ENCODE measurements around the gene ARHGEF28.

Gene ARHGEF28

GRCh38 chr5:73808911-73809310, 182.9 kb downstream of the ARHGEF28 start:
- H3K9ac ChIP-seq (ENCODE audit: low read length) = no peak overlapping the region
- H3K4me3 ChIP-seq (ENCODE audit: low read length) = no peak overlapping the region
- no peaks in the 10 kb centered on the region for H3K27me3 ChIP-seq (ENCODE audit: control insufficient read depth, insufficient read depth, low read length)
- no peaks in the 10 kb centered on the region for H3K4me1 ChIP-seq (ENCODE audit: control insufficient read depth, insufficient read depth, low read length)
- no peaks in the 10 kb centered on the region for H3K9me3 ChIP-seq (ENCODE audit: control insufficient read depth, low read length)
- H3K36me3 ChIP-seq (ENCODE audit: control insufficient read depth, insufficient read depth, low read length) = no peaks in the 10 kb centered on the region

DNA sequence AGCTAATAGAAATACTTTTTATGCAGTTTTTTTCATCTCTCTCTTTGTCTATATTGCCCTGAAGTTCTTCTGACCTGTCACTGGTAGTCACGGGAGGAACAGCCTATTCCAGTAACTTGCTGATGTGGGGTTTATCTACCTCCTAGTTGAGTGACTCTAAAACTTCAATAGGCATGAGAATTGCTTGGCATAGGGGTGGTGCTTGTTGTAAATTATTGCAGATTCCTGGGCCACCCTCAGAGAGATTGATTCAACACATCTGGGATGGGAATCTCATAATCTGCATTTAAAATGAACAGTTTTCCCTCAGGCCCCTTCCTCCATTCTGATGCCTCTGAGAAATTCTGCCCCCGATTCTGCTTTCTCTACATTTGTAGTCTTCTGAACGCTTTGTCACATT, 184.4 kb downstream of the ARHGEF28 start:
- Histone ChIP-seq H3K4me1 (ENCODE audit: control insufficient read depth, insufficient read depth, low read length) (no peaks in the 10 kb centered on the region), H3K9ac (ENCODE audit: low read length) (no peak overlapping the region), H3K9me3 (ENCODE audit: control insufficient read depth, low read length) (no peaks in the 10 kb centered on the region), H3K4me3 (ENCODE audit: low read length) (no peak overlapping the region), H3K36me3 (ENCODE audit: control insufficient read depth, insufficient read depth, low read length) (no peaks in the 10 kb centered on the region), H3K27me3 (ENCODE audit: control insufficient read depth, insufficient read depth, low read length) (no peaks in the 10 kb centered on the region)

GRCh38 chr5:73812457-73812856, 186.5 kb downstream of the ARHGEF28 start:
- no peak overlapping the region for H3K9ac ChIP-seq (ENCODE audit: low read length)
- no peaks in the 10 kb centered on the region for H3K4me1 ChIP-seq (ENCODE audit: control insufficient read depth, insufficient read depth, low read length)
- H3K9me3 ChIP-seq (ENCODE audit: control insufficient read depth, low read length) = no peaks in the 10 kb centered on the region
- no peaks in the 10 kb centered on the region for H3K27me3 ChIP-seq (ENCODE audit: control insufficient read depth, insufficient read depth, low read length)
- H3K36me3 ChIP-seq (ENCODE audit: control insufficient read depth, insufficient read depth, low read length) = no peaks in the 10 kb centered on the region
- H3K4me3 ChIP-seq (ENCODE audit: low read length) = no peak overlapping the region

GRCh38 chr5:73812962-73813588, 187.1 kb downstream of the ARHGEF28 start:
- Histone ChIP-seq H3K9ac (ENCODE audit: low read length) (no peak overlapping the region), H3K4me3 (ENCODE audit: low read length) (no peak overlapping the region), H3K36me3 (ENCODE audit: control insufficient read depth, insufficient read depth, low read length) (no peaks in the 10 kb centered on the region), H3K4me1 (ENCODE audit: control insufficient read depth, insufficient read depth, low read length) (no peaks in the 10 kb centered on the region), H3K9me3 (ENCODE audit: control insufficient read depth, low read length) (no peaks in the 10 kb centered on the region), H3K27me3 (ENCODE audit: control insufficient read depth, insufficient read depth, low read length) (no peaks in the 10 kb centered on the region)

DNA sequence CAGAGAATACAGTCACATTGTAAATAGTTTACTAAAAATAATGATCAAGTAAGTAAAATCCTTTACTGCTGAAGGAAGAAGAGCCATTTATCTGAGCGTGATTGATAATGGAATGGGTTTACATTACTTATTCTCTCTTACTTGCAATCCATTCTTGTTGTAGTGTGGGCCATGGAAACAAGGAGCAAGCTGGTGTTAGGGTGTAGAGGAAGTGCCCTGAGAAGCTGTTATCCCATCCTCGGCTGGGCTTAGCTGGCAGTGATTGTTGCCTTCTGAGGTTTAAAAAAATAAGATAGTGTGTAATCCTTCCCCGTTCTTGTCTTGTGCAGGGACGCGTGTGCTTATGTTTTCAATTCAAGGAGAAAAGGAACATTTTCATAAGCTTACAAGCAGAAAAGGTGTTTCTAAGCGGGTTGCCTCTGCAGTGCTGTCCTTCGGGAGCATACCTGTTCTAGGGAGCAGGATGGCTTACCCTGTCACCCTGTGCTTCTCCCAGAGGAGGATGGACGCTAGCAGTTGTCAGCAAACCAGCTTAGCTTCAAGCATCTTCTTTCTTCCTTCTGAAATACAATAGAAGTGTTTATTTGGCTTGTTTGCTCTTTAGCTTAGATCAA, 188.3 kb downstream of the ARHGEF28 start:
- Histone ChIP-seq H3K9ac (ENCODE audit: low read length) (no peak overlapping the region), H3K36me3 (ENCODE audit: control insufficient read depth, insufficient read depth, low read length) (no peaks in the 10 kb centered on the region)

GRCh38 chr5:73815631-73816030, 189.6 kb downstream of the ARHGEF28 start:
- Histone ChIP-seq H3K9me3 (ENCODE audit: control insufficient read depth, low read length) (no peaks in the 10 kb centered on the region), H3K4me3 (ENCODE audit: low read length) (no peak overlapping the region), H3K27me3 (ENCODE audit: control insufficient read depth, insufficient read depth, low read length) (no peaks in the 10 kb centered on the region), H3K36me3 (ENCODE audit: control insufficient read depth, insufficient read depth, low read length) (no peaks in the 10 kb centered on the region), H3K9ac (ENCODE audit: low read length) (no peak overlapping the region), H3K4me1 (ENCODE audit: control insufficient read depth, insufficient read depth, low read length) (peaks cover 10% of the 10 kb centered on the region)

More for the DNA sequence above, 188.3 kb downstream of the ARHGEF28 start:
- H3K4me1 ChIP-seq (ENCODE audit: control insufficient read depth, insufficient read depth, low read length) = no peaks in the 10 kb centered on the region
- no peaks in the 10 kb centered on the region for H3K9me3 ChIP-seq (ENCODE audit: control insufficient read depth, low read length)
- no peak overlapping the region for H3K4me3 ChIP-seq (ENCODE audit: low read length)
- no peaks in the 10 kb centered on the region for H3K27me3 ChIP-seq (ENCODE audit: control insufficient read depth, insufficient read depth, low read length)

DNA sequence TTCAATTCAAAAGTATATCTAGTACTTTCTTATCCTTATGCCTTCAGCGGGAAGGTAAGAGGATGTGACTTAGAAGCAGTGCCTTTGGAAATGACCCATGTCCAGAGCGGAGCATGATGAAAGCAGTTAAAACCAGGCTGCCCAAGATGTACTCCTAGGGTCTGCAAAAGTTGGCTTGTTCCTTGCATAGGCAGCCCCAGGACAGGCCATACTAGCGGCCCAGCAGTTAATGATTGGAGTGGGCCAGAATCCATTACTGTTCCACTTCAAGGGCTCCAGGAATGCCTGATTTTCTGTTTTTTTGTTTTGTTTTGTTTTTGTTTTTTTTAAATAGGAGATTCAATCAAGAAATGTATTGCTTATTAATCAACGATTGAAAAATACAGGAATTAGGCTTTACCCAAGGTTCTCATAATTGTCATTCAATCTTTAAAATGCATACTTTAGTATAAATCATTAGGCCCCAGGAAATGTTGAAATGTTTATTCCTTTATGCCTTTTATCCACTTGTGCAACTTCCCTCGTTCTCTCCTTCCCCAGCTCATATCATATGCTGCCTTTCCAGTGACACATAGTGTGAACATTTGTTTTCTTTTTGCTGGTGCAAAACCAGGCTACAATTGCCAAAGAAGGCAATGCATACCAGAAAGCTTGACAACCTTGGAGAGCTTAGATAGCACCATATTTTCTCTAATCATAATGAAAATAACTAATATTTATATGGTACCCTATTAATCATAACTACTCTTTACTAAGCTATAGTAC, 190.8 kb downstream of the ARHGEF28 start:
- no peaks in the 10 kb centered on the region for H3K27me3 ChIP-seq (ENCODE audit: control insufficient read depth, insufficient read depth, low read length)
- H3K36me3 ChIP-seq (ENCODE audit: control insufficient read depth, insufficient read depth, low read length) = no peaks in the 10 kb centered on the region
- H3K4me3 ChIP-seq (ENCODE audit: low read length) = no peak overlapping the region
- peaks cover 14% of the 10 kb centered on the region for H3K4me1 ChIP-seq (ENCODE audit: control insufficient read depth, insufficient read depth, low read length)
- no peak overlapping the region for H3K9ac ChIP-seq (ENCODE audit: low read length)
- H3K9me3 ChIP-seq (ENCODE audit: control insufficient read depth, low read length) = no peaks in the 10 kb centered on the region

DNA sequence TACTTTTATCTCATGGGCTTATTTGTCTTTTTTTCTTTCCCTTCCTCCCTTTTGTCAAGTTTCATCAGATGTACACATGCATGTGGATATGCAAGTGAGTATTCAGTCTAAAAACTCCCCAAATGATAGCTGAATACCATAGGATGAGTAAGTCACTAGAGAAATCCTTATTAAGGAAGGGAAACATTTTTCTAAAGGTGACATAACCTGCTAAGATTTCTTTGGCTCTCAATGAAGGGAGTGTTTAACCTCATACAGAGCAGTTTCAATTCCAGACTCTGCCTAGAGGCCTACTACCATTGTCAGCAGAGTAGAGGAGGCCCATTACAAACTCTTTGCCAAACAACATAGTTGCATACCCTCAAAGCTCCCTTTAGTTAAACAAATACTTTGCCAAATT, 192.4 kb downstream of the ARHGEF28 start:
- Histone ChIP-seq H3K36me3 (ENCODE audit: control insufficient read depth, insufficient read depth, low read length) (no peaks in the 10 kb centered on the region), H3K9ac (ENCODE audit: low read length) (no peak overlapping the region), H3K27me3 (ENCODE audit: control insufficient read depth, insufficient read depth, low read length) (no peaks in the 10 kb centered on the region), H3K4me3 (ENCODE audit: low read length) (no peak overlapping the region), H3K9me3 (ENCODE audit: control insufficient read depth, low read length) (no peaks in the 10 kb centered on the region), H3K4me1 (ENCODE audit: control insufficient read depth, insufficient read depth, low read length) (peaks cover 26% of the 10 kb centered on the region)

DNA sequence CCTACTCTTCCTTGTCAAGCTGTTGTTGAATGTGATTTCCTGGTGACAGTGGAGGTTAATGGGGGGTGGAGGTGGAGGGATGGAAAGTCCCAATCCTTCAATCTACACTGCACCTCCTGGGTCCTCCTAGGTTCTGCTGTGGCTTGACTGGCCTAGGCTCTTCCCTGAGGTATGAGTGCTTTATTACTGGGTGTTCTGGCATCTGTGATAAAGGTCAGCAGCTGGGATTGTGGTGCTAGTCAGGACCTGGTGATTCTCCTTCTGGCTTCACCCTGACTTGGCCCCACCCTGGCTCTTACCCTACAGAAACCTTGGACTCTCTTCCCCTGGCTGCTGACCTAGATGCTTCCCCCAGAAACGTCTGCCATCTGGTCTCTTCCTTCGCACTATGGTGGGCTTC, 194.3 kb downstream of the ARHGEF28 start:
- peaks cover 35% of the 10 kb centered on the region for H3K4me1 ChIP-seq (ENCODE audit: control insufficient read depth, insufficient read depth, low read length)
- no peaks in the 10 kb centered on the region for H3K9me3 ChIP-seq (ENCODE audit: control insufficient read depth, low read length)
- no peaks in the 10 kb centered on the region for H3K36me3 ChIP-seq (ENCODE audit: control insufficient read depth, insufficient read depth, low read length)
- H3K4me3 ChIP-seq (ENCODE audit: low read length) = no peak overlapping the region
- H3K27me3 ChIP-seq (ENCODE audit: control insufficient read depth, insufficient read depth, low read length) = no peaks in the 10 kb centered on the region
- H3K9ac ChIP-seq (ENCODE audit: low read length) = no peak overlapping the region

GRCh38 chr5:73821003-73821402, 195.0 kb downstream of the ARHGEF28 start:
- Histone ChIP-seq H3K9ac (ENCODE audit: low read length) (no peak overlapping the region), H3K9me3 (ENCODE audit: control insufficient read depth, low read length) (no peaks in the 10 kb centered on the region), H3K27me3 (ENCODE audit: control insufficient read depth, insufficient read depth, low read length) (no peaks in the 10 kb centered on the region), H3K4me1 (ENCODE audit: control insufficient read depth, insufficient read depth, low read length) (peaks cover 35% of the 10 kb centered on the region), H3K4me3 (ENCODE audit: low read length) (no peak overlapping the region), H3K36me3 (ENCODE audit: control insufficient read depth, insufficient read depth, low read length) (no peaks in the 10 kb centered on the region)

GRCh38 chr5:73822278-73822988, 196.4 kb downstream of the ARHGEF28 start:
- Histone ChIP-seq H3K4me1 (ENCODE audit: control insufficient read depth, insufficient read depth, low read length) (peaks cover 42% of the 10 kb centered on the region), H3K36me3 (ENCODE audit: control insufficient read depth, insufficient read depth, low read length) (no peaks in the 10 kb centered on the region), H3K9ac (ENCODE audit: low read length) (no peak overlapping the region)

GRCh38 chr5:73822989-73823339, 197.0 kb downstream of the ARHGEF28 start:
- Histone ChIP-seq H3K9me3 (ENCODE audit: control insufficient read depth, low read length) (no peaks in the 10 kb centered on the region), H3K36me3 (ENCODE audit: control insufficient read depth, insufficient read depth, low read length) (no peaks in the 10 kb centered on the region), H3K4me3 (ENCODE audit: low read length) (no peak overlapping the region), H3K27me3 (ENCODE audit: control insufficient read depth, insufficient read depth, low read length) (no peaks in the 10 kb centered on the region), H3K9ac (ENCODE audit: low read length) (no peak overlapping the region), H3K4me1 (ENCODE audit: control insufficient read depth, insufficient read depth, low read length) (peaks cover 42% of the 10 kb centered on the region)

More at GRCh38 chr5:73822278-73822988, 196.4 kb downstream of the ARHGEF28 start:
- no peak overlapping the region for H3K4me3 ChIP-seq (ENCODE audit: low read length)
- no peaks in the 10 kb centered on the region for H3K9me3 ChIP-seq (ENCODE audit: control insufficient read depth, low read length)
- H3K27me3 ChIP-seq (ENCODE audit: control insufficient read depth, insufficient read depth, low read length) = no peaks in the 10 kb centered on the region
